HG03103 (cell line): Measurements from ENCODE around the gene CPTP.
"Not testable (repeated sequence)": the region's sequence is repeated elsewhere in the genome, so short reads cannot be mapped to it uniquely, and the experiment has no call there.

ENCODE experiments used
- ATAC-seq: cut with Tn5 transposase; IDR thresholded peaks from one replicate; pipeline ENCODE4 v1.9.1; 2021; ENCODE audit warnings: low read depth; ENCODE audit not compliant: unreplicated experiment

CPTP gene

DNA sequence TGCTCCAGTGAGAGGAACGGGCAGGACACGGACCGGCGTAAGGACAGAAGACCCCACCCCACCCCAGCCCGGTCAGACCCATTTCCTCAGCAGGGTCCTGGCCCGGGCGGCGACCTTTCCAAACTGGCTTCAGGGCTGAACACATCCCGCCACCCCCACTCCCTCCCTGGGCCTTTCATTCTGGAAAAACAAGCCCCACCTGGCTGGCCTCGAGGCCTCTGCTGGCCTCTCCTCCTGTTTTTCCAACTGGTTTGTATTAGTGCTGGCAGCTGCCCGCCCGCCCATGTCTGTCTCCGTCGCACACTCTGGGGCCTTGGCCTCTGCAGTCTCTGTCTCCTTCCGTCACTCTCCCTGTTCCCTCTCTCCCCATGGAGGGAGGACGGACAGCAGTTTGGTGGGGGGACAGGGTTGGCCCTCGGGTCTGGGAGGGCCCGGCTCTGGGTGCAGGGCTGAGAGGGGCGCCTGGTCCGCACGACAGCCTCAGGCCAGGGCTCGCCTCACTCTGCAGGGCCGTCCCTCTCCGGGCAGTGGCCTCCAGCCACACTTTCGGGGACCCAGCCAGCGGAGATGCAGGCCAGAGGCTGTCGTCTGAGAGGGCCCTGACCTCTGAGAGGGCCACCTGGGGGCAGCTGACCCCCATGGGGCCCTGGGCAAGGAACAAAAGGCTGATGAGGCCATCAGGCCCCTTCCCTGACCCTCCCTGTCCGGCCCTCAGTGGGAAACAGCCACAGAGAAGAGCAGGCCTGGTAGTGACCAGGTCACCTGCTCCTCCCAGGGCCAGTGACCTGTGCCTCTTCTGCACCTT is 35.3 kb downstream of the CPTP start:
- ATAC-seq, result no peak

DNA sequence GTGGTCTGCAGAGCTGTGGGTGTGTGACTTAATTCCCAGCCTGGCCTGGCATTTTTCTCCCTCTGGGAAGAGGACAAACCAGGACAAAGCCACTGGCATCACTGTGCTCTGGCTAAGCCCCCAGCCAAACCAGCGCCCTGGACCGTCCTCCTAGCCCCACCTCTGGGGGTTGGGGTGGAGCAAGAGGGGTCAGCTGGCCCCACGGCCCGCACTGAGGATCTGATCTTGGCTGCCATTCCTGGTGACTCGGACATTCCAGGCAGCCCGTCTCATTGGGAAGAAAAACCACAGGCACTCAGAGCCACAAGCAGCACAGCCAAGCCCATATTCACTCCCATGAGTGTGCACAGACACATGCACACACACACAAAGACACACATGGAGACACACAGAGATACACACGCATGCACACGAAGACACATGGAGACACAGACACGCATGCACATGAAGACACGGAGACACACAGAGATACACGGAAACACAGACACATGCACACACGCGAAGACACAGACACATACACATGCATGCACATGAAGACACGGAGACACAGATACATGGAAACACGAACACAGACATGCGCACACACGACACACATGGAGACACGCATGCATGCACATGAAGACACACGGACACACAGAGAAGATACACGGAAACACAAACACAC is 36.0 kb downstream of the CPTP start:
- ATAC-seq, result no peak

DNA sequence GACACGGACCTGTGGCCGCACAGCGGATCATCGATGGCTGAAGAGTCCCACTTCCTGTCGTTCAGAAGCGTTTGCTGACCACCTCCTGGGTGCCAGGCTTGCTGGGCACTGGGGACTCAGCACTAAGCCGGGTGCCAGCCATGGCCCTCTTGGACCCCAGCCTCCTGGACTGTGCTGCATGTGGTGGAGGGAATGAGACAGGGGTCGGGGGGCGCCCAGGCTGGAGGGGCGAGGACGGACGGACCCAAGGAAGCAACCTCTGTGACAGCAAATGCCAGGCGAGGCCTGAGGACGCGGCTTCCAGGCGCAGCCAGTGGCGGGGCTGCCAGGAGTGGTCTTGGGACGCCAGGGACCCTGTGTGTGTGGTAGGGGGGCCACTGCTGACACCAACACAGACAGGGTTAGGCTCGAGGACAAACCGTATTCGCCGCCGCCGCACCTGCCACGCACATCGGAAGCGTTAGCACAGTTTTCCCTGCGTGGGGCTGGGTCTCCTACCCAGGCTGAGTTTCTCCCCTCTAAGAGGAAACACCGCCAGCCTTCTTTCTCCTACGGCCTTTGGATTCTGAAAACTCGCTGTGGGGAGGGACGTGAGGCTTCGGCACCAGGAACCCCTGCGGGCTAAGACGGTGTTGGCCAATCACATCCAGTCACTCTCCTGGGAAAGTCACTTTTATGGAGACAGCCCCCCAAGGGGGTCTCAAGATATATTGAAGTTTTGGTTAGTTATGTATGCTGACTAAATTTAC is 36.8 kb downstream of the CPTP start:
- no peak for ATAC-seq

DNA sequence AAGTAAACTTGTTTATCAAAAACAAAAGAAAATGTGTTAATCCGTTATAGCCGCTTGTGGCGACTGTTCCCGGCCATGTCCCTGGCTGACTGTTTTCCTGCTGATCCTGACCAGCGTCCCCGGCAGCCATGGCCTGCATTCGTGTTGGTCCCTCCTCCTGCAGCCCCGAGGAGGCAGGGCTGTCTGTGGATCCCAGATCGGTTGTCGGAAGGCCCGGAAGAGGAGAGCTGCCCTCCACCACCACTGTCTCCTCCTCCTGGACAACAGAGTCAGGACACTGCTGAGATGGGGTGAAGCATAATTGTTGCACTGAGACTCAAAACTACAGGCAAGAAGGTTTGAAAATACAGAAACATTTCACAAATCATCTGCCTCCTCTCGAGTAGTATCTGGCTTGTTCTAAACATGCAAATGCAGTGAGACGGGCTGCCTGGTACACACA is 37.4 kb downstream of the CPTP start:
- no peak for ATAC-seq

DNA sequence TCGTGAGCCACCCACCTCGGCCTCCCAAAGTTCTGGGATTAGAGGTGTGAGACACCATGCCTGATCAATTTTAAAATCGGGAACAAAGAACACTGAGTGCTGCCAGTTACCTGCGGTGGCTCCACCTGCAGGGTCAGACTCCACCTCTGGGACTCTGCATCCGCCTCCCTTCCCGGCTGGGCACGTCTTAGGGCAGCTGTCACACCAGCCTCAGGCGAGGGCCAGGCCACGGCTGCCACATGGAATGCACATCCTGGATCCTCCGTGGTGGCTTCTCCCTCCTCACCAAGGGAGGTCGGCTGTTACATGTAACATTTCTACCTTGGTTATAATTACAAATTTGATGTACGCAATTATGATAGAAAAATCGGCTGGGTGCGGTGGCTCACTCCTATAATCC is 39.7 kb downstream of the CPTP start:
- ATAC-seq, result no peak

DNA sequence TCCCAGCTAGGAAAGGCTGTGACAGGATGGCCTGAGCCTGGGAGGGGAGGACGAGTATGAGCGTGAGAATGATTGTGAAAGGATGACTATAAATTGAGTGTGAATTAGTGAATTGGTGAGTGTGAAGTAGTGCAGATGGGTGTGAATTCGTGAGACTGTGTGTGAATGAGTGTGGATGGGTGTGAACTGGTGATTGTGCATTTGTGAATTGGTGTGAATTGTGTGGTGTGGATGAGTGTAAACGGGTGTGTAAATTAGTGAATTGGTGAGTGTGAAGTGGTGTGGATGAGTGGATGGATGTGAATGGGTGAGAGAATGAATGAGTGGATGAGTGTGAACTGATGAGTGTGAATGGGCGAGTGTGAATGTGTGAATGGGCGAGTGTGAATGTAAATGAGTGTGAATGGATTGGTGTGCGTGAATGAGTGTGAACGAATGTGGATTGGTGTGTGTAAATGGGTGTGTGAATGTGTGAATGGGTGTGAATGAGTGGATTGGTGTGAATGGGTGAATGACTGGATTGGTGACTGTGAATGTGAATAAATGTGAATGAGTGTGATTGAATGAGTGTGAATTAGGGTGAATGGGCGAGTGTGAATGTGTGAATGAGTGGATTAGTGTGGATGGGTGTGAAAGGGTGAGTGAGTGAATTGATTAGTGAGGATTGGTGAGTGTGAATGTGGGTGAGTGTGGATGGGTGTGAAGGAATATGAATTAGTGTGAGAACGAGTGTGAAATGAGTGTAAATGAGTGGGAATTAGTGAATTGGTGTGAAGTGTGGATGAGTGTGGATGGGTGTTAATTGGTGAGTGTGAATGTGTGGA is 41.5 kb downstream of the CPTP start:
- no peak for ATAC-seq

DNA sequence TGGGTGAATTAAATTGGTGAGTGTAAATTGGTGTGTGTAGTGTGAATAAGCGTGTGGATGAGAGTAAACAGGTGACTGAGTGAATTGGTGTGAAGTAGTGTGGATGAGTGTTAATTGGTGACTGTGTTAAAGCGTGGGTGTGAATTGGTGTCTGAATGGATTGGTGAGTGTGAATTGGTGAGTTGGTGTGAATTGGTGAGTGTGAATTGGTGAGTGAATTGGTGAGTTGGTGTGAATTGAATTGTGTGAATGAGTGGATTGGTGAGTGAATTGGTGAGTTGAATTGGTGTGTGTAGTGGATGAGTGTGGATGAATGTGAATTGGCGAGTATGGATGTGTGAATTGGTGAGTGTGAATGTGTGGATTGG is 42.1 kb downstream of the CPTP start:
- no peak for ATAC-seq

DNA sequence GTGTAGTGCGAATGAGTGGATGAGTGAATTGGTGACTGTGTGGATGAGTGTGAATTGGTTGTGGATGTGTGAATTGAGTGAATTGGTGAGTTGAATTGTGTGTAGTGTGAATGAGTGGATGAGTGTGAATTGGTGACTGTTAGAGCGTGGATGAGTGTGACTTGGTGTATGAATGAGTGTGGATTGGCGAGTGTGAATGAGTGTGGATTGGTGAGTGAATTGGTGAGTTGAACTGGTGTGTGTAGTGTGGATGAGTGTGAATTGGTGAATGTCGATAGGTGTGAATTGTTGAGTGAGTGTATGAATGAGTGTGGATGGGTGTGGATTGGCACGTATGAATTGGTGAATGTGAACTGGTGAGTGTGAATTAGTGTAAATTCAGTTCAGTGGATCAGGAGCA is 42.7 kb downstream of the CPTP start:
- no peak for ATAC-seq

DNA sequence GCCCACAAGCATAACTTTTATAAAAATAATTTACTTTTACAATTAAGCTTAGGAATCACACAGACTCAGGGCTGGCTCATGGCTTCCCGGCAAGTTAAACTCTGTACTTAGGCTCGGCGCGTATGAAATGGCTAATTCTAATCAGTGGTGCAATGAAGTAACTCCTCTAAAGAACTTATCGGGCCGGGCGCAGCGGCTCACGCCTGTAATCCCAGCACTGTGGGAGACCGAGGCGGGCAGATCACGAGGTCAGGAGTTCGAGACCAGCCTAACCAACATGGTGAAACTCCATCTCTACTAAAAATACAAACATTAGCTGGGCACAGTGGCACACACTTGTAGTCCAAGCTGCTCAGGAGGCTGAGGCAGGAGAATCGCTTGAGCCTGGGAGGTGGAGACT is 45.5 kb downstream of the CPTP start:
- ATAC-seq, result not testable (repeated sequence)

DNA sequence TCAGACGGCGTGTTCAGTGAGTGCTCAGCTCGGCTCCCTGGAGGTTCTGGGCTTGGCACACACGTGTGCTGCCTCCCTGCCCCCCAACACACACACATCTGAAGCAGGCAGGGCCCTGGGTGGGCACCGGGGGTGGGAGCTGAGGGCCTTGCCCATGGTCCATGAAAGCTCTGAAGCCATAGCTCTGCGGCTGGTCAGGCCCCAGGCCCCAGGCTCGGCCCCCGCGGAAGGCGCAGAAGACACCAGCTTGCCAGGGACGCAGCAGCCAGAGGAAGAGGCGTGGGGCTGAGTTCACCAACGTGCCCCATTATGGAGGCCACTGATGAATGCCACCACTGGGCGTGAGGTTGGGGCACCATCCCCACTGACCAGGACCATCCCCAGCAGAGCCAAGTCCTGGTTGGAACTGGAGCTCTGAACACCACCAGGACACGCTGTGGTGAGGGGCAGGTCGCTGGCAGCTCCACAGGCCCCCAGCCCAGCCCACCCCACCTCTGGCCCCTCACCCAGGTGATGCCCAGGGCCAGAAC is 46.2 kb downstream of the CPTP start:
- ATAC-seq, result no peak

DNA sequence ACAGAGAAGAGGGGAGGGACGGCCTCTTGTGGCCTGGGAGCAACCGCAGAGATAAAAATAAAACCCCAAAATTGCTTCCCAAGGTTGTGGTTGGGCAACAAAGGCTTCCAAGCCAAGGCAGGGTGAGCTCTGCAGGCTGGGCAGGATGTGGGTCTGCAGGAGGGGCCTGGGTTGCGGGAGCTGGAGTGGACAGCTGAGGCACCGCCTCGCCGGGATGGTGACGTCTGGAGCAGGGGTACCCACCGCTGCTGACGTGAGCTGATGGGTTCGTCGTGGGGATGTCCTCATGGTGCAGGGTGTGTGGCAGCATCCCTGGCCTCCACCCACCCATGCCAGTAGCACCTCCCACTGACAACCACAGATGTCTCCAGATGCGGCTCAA is 46.8 kb downstream of the CPTP start:
- ATAC-seq, result no peak

DNA sequence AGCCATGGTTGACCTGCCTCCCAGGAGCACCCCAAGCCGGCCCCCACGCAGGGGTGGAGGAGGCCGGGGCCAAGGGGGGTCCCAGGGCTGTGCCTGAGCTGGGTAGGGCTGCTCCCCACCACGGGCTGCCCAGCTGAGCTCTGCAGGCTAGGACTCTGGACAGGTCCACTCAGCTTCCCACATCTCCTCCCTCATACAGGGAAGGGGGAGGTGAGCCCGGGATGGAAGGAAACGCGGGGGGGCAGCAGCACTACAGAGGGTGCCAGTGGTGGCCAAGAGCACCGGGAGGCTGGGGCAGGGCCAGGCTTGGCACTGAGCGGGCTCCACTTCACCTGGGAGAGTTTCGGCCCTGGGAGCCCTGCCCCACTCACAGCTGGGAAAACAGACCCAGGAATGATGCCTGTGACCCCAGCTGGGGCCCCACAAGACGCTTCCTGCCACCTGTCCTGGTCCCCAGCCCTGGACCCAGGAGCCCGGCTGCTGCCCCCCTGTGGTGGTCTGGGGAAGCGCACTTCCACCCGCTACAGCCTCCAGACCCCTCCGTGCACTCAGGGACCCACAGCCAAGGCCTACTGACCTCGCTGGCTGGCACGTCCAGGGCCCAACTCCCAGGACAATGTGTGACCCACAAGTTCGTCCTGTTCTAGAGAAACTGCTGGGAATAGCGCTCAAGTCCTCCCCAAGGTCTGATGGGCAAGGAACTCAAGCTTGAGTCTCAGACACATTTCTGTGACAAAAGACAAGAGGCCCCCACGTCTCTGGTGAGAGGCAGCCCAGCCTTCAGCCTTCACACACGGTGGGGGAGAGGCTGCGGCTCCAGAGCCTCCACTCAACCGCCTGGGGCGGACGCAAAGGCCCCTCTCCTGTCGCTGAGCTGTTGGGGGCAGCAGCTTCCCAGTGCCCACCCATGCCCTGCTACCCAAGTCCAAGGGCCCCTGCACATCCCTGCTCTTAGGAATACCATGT is 47.4 kb downstream of the CPTP start:
- no peak for ATAC-seq

DNA sequence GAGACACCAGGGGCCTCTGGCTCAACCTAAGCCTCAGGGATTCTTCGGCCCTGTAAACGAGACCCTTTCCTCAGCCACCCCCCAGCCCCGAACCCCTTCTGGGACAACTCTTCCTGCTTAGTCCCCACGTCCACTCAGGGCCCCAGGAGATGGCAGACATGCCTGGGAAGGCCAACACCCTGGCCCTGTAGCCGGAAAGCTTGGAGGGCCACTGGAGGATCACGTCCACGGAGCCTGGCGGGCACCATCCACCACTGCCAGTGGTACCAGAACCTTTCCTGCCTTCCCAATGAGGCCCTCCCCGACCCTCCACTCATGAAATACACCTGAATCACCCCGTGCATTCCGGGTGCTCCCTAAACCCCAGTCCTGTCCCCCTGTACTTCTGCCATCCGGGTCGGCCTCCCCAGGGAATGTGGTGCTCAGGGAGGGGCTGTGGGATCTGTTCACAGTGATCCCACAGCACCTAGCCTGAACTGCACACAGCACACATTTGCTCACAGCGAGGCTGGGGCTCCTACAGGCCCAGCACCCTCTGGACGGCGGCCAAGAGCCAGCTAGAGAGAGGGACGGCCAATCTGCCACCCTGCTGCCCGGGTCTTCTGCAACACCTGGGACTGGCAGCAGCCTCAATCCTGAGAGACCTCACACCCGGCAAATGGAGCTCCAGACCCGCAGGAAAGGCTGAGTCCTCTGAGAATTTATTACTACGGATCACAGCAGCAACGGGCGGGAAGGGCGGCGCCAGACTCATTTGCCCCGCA is 48.6 kb downstream of the CPTP start:
- no peak for ATAC-seq

DNA sequence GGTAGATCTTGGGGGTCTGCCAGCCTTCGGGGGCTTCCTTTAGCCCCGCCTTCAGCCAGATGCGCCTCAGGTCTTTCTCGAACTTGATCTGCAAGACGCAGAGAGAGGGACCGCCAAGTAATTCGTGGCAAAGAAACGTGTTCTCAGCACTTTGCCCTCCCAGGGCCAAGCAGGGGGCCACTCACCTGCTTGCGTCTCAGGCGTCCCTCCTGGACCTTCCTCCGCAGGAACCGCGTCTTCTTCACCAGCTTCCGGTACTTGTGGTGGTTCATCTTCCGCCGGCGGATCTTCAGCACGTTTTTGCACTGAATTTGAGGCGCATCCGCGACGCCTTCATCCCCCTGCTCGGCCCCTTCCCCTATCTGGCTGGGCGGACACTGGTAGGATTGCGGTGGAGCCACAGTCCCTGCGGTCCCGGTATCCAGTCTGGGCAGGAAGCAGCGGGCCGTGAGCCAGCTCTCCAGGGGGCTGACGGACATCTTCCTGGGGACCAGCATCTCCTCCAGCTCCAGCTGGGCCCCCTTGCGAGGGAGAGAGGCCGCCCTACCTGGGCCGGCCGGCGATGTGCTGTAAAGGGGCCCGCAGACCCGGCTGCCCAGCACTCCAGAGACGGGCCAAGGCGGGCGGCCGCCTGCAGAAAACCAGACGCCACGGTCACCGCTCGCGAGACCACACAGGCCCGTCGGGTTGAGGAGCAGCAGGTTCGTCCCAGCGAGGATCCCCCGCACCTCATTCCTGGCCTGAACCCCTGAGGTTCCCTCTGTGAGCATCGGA is 49.4 kb downstream of the CPTP start:
- ATAC-seq, result no peak

DNA sequence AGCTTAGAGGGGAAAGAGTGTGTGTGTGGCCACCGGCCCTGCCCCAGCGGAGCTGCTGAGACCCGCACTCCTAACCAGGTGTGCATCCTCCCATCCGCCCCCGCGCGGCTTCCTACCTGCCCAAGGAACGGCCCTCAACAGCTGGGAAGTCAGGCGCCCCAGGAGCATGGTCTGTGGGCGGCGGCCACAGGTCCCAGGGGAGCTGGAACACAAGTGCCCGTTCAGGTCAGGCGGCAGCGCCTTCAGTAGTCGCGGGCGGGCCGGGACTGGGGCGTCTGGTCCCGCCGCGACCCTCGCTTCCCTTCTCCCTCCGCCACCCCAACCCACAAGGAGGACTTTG is 50.0 kb downstream of the CPTP start:
- no peak for ATAC-seq

DNA sequence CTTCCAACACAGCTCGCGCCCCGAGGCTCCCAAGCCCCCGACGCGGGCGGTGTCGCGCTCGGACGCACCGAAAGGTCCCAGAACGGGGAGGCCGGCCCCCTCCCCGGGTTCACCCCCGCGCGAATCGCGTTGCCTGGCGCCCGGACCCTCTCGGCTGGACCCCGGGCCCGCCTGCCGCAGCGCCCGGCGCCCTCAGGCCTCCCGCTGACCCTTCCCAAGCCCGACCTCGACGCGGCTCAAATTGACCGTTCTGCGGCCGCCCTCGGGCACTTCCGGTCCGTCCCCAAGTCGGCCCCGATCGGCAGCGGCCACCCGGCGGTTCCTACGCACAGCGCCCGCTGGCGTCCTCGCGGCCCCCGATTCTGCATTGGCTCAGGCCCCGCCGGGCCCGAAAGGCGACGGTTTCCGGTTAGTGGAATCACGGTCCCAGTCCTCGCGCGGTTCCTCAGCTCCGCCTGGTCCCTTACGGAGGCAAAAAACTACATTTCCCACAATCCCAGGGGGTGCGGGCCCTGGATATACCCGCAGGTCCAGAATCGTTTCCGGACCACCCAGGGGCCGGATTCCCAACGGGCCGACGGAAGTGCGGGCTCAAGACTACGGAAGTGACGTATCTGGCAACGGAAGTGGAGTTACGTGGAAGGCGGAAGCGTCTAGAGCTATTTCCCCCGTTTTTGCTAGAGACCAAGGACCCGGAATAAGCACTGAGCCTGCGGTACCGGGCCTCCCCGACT is 50.5 kb downstream of the CPTP start, which contains the start of gene AURKAIP1:
Gene AURKAIP1 (minus strand): TSS at position 279 of the 734 bp plus-strand sequence. CDS start 451 bp downstream, outside the sequence.
- ATAC-seq, result peak; percentile 80

DNA sequence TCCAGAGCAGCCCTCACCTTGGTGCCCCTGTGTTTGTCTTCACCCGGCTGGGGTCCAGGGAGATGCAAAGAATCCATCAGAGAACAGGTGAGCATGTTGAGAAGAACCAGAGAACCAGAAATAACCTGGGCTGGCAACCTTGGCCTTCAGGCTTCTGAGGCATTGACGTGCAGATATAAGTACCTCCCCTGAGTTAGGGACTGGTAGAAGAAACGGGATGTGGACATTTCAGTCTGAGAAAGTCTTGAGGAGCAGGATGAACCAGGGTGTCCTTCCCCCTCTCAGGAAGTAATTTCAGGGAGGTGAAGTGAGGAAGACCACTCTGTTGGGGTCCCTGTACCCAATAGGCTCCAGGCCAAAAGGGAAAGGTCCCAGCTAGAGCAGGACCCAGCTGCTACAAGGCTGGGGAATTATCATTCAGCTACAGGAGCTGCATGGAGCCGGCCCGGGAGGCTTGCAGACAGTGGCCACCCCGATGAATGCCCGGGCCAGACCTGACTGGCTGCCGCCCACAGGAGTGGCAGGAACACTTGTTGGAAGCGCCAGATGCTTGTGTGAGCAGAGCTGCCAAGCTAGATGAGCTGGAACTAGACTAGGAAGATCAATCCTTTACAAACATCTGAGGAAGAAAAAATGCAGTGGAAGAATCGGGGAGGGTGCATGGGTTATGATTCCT is 52.1 kb downstream of the CPTP start:
- ATAC-seq, result no peak
